ENCODE results near the gene CYFIP1.

CYFIP1 gene

DNA sequence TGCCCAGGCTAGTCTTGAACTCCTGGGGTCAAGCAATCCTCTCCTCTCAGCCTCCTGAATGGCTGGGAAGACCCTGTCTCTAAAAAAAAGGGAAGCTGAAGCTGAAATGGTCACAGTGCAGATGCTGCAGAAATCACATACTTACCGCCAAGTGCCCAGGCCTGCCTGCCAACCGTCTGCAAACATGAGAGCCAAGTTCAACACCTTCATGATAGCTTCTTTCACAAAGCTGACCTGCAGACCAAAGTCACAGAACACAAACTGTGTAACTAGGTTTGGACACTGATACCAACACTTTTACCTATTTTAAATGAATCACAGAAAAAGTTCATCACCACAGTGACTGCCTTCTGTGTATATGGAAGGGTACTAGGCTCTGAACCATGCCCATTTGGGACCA, 22.8 kb upstream of the CYFIP1 start:
- Histone ChIP-seq H3F3A (ENCODE audit: insufficient read depth) (no peaks in the 10 kb centered on the region), H3K36me3 (ENCODE audit: low read length) (peaks cover 24% of the 10 kb centered on the region; the same call in 1 of the 2 replicates), H3K9ac (ENCODE audit: low read length) (no peak overlapping the region), H3K79me2 (ENCODE audit: insufficient read depth, low read length) (no peaks in the 10 kb centered on the region), H3K27me3 (ENCODE audit: low read length) (no peaks in the 10 kb centered on the region), H3K9me3 (ENCODE audit: insufficient read depth, low read length) (no peaks in the 10 kb centered on the region), H2AFZ (ENCODE audit: low read depth, low read length, severe bottlenecking) (no peak overlapping the region), H3K4me3 (ENCODE audit: insufficient read depth, low read length, poor library complexity, severe bottlenecking) (no peak overlapping the region), H4K20me1 (ENCODE audit: low read depth, low read length) (no peaks in the 10 kb centered on the region), H3K27ac (ENCODE audit: low read depth, low read length) (no peak overlapping the region), H3K4me2 (ENCODE audit: low read depth, low read length, poor library complexity, severe bottlenecking) (no peak overlapping the region), H3K9me2 (replicated peaks; ENCODE audit: insufficient read depth, low read length) (no peaks in the 10 kb centered on the region)
- TF ChIP-seq EZH2phosphoT487 (conservative IDR thresholded peaks at IDR 0.05; ENCODE audit: low read length) (no peak), CTCF (IDR thresholded peaks at IDR 0.05; ENCODE audit: insufficient read depth, low read length, poor library complexity, severe bottlenecking) (no peak)

GRCh38 chr15:22995795-22996194, 15.6 kb upstream of the CYFIP1 start:
- no peak overlapping the region for H3K27ac ChIP-seq (ENCODE audit: low read depth, low read length)
- H3K4me2 ChIP-seq (ENCODE audit: low read depth, low read length, poor library complexity, severe bottlenecking), result no peak overlapping the region
- no peak for TF ChIP-seq EZH2phosphoT487 (conservative IDR thresholded peaks at IDR 0.05; ENCODE audit: low read length)
- TF ChIP-seq CTCF (IDR thresholded peaks at IDR 0.05; ENCODE audit: insufficient read depth, low read length, poor library complexity, severe bottlenecking), result no peak
- H3K9ac ChIP-seq (ENCODE audit: low read length), result no peak overlapping the region
- no peaks in the 10 kb centered on the region for H4K20me1 ChIP-seq (ENCODE audit: low read depth, low read length)
- no peaks in the 10 kb centered on the region for H3K79me2 ChIP-seq (ENCODE audit: insufficient read depth, low read length)
- no peak overlapping the region for H3K4me3 ChIP-seq (ENCODE audit: insufficient read depth, low read length, poor library complexity, severe bottlenecking)
- no peak overlapping the region for H2AFZ ChIP-seq (ENCODE audit: low read depth, low read length, severe bottlenecking)
- no peaks in the 10 kb centered on the region for H3K9me2 ChIP-seq (replicated peaks; ENCODE audit: insufficient read depth, low read length)
- peaks cover 13% of the 10 kb centered on the region; the same call in 1 of the 2 replicates for H3K36me3 ChIP-seq (ENCODE audit: low read length)
- no peaks in the 10 kb centered on the region for H3K27me3 ChIP-seq (ENCODE audit: low read length)
- H3F3A ChIP-seq (ENCODE audit: insufficient read depth), result no peaks in the 10 kb centered on the region
- H3K9me3 ChIP-seq (ENCODE audit: insufficient read depth, low read length), result no peaks in the 10 kb centered on the region

GRCh38 chr15:22992024-22992326, 11.8 kb upstream of the CYFIP1 start:
- Histone ChIP-seq H2AFZ (ENCODE audit: low read depth, low read length, severe bottlenecking) (no peak overlapping the region), H3K4me3 (ENCODE audit: insufficient read depth, low read length, poor library complexity, severe bottlenecking) (no peak overlapping the region)

More at GRCh38 chr15:22992024-22992326, 11.8 kb upstream of the CYFIP1 start:
- no peaks in the 10 kb centered on the region for H4K20me1 ChIP-seq (ENCODE audit: low read depth, low read length)
- no peaks in the 10 kb centered on the region for H3K9me3 ChIP-seq (ENCODE audit: insufficient read depth, low read length)
- H3K9ac ChIP-seq (ENCODE audit: low read length), result no peak overlapping the region
- H3K27ac ChIP-seq (ENCODE audit: low read depth, low read length), result no peak overlapping the region
- no peaks in the 10 kb centered on the region for H3F3A ChIP-seq (ENCODE audit: insufficient read depth)
- no peak overlapping the region for H3K4me2 ChIP-seq (ENCODE audit: low read depth, low read length, poor library complexity, severe bottlenecking)
- TF ChIP-seq EZH2phosphoT487 (conservative IDR thresholded peaks at IDR 0.05; ENCODE audit: low read length) (no peak), CTCF (IDR thresholded peaks at IDR 0.05; ENCODE audit: insufficient read depth, low read length, poor library complexity, severe bottlenecking) (no peak)
- H3K36me3 ChIP-seq (ENCODE audit: low read length), result peaks cover 3% of the 10 kb centered on the region; the same call in 1 of the 2 replicates
- H3K27me3 ChIP-seq (ENCODE audit: low read length), result no peaks in the 10 kb centered on the region
- H3K9me2 ChIP-seq (replicated peaks; ENCODE audit: insufficient read depth, low read length), result no peaks in the 10 kb centered on the region
- H3K79me2 ChIP-seq (ENCODE audit: insufficient read depth, low read length), result no peaks in the 10 kb centered on the region

All from SU-DHL-6 (cell line).